GM23338 (cell line): ENCODE results near the gene PTPRR. TPM values are rescaled to one million over a fixed set of nuclear protein-coding genes. Genes with fewer than 3 reads are reported as not detected.

ENCODE experiments used
- ATAC-seq: fragments of 200-7000 bp; cut with Tn5 transposase; 3 replicates; pipeline ENCODE4 v1.9.1; 2020
- DNase-seq: peaks from one replicate; pipeline ENCODE4 v3.0.0-alpha.2; 2015; ENCODE audit warnings: low spot score
- H2AFZ ChIP-seq: fragments of 200-600 bp; sonication (generic); 2 replicates; pipeline ENCODE4 v1.8.0; 2016; ENCODE audit warnings: antibody characterized with exemption, mild to moderate bottlenecking, moderate library complexity
- H3F3A ChIP-seq: fragments of 200-600 bp; sonication (generic); replicated peaks from 2 replicates; pipeline ENCODE4 v1.8.0; 2017; ENCODE audit warnings: antibody characterized with exemption, mixed run types, low read depth
- H3K27ac ChIP-seq: fragments of 200-600 bp; sonication (generic); 2 replicates; pipeline ENCODE4 v1.6.1; 2016; ENCODE audit warnings: low read depth
- H3K27me3 ChIP-seq: fragments of 200-600 bp; sonication (generic); 2 replicates; pipeline ENCODE4 v1.8.0; 2016; ENCODE audit warnings: mild to moderate bottlenecking, mixed run types, moderate library complexity; ENCODE audit not compliant: insufficient read depth
- H3K36me3 ChIP-seq: fragments of 200-600 bp; sonication (generic); 2 replicates; pipeline ENCODE4 v1.8.0; 2016; ENCODE audit warnings: mild to moderate bottlenecking; ENCODE audit not compliant: insufficient read depth
- H3K4me1 ChIP-seq: fragments of 200-600 bp; sonication (generic); 2 replicates; pipeline ENCODE4 v1.8.0; 2016; ENCODE audit warnings: mild to moderate bottlenecking, moderate library complexity; ENCODE audit not compliant: insufficient read depth
- H3K4me2 ChIP-seq: fragments of 200-600 bp; sonication (generic); 2 replicates; pipeline ENCODE4 v1.7.1; 2017; ENCODE audit warnings: mixed run types
- H3K4me3 ChIP-seq: fragments of 200-600 bp; sonication (generic); 2 replicates; pipeline ENCODE4 v1.6.1; 2016; ENCODE audit warnings: mixed run types
- H3K79me2 ChIP-seq: fragments of 200-600 bp; sonication (generic); replicated peaks from 2 replicates; pipeline ENCODE4 v1.8.0; 2017; ENCODE audit warnings: mild to moderate bottlenecking; ENCODE audit not compliant: insufficient read depth
- H3K9me2 ChIP-seq: fragments of 200-600 bp; sonication (generic); 2 replicates; pipeline ENCODE4 v1.8.0; 2017; ENCODE audit not compliant: insufficient read depth
- H4K20me1 ChIP-seq: fragments of 200-600 bp; sonication (generic); replicated peaks from 2 replicates; pipeline ENCODE4 v1.8.0; 2017; ENCODE audit warnings: mild to moderate bottlenecking; ENCODE audit not compliant: insufficient read depth
- H3K27ac Mint-ChIP-seq: 2 replicates; pipeline ENCODE4 v1.8.0; 2020; ENCODE audit warnings: inconsistent platforms, mild to moderate bottlenecking, moderate library complexity, mixed read lengths
- H3K27me3 Mint-ChIP-seq: 3 replicates; pipeline ENCODE4 v1.8.0; 2022; ENCODE audit warnings: low read depth, mild to moderate bottlenecking, moderate library complexity, mixed read lengths, inconsistent platforms; ENCODE audit not compliant: insufficient read depth, poor library complexity
- H3K36me3 Mint-ChIP-seq: 3 replicates; pipeline ENCODE4 v1.8.0; 2021; ENCODE audit warnings: low read depth, mild to moderate bottlenecking, inconsistent platforms, moderate library complexity, mixed read lengths
- H3K4me1 Mint-ChIP-seq: 3 replicates; pipeline ENCODE4 v1.8.0; 2020; ENCODE audit warnings: mild to moderate bottlenecking, inconsistent platforms, mixed read lengths
- H3K4me3 Mint-ChIP-seq: 3 replicates; pipeline ENCODE4 v1.8.0; 2021; ENCODE audit warnings: moderate library complexity, mild to moderate bottlenecking, inconsistent platforms, mixed read lengths
- H3K9me3 Mint-ChIP-seq: 3 replicates; pipeline ENCODE4 v1.8.0; 2020; ENCODE audit warnings: moderate library complexity, mild to moderate bottlenecking, inconsistent platforms, mixed read lengths
- CREB1 ChIP-seq: fragments of 250-450 bp; sonication (Bioruptor Pico); IDR thresholded peaks from 2 replicates; pipeline ENCODE4 v1.5.0; 2020; ENCODE audit warnings: low read depth, mild to moderate bottlenecking, moderate library complexity
- CTCF ChIP-seq, 2 experiments: fragments of 200-600 bp in 1 of 2; sonication (generic) in 1 of 2; conservative IDR thresholded peaks; 2 replicates each; pipeline versions ENCODE4 v1.5.1 to v1.6.1; 2016 to 2017; ENCODE audit warnings: antibody characterized with exemption in 2 of 2, low read depth in 2 of 2, mild to moderate bottlenecking in 2 of 2, moderate library complexity in 1 of 2
- EZH2 ChIP-seq: fragments of 200-600 bp; sonication (generic); IDR thresholded peaks from one replicate; pipeline ENCODE4 v1.8.0; 2017; ENCODE audit warnings: antibody characterized with exemption, mild to moderate bottlenecking, low read depth; ENCODE audit not compliant: unreplicated experiment
- EZH2phosphoT487 ChIP-seq: fragments of 200-600 bp; sonication (generic); IDR thresholded peaks from one replicate; pipeline ENCODE4 v1.8.1; 2018; ENCODE audit warnings: antibody characterized with exemption; ENCODE audit not compliant: unreplicated experiment
- JUNB ChIP-seq: IDR thresholded peaks from one replicate; pipeline ENCODE4 v1.6.1; 2016; ENCODE audit warnings: antibody characterized with exemption; ENCODE audit not compliant: unreplicated experiment
- NANOG ChIP-seq: IDR thresholded peaks from 2 replicates; pipeline ENCODE4 v1.6.1; 2016; ENCODE audit warnings: antibody characterized with exemption, borderline replicate concordance
- POLR2AphosphoS5 ChIP-seq: IDR thresholded peaks from 2 replicates; pipeline ENCODE4 v1.6.1; 2016; ENCODE audit warnings: antibody characterized with exemption, low read depth
- REST ChIP-seq: IDR thresholded peaks from one replicate; pipeline ENCODE4 v1.6.1; 2018; ENCODE audit warnings: antibody characterized with exemption; ENCODE audit not compliant: unreplicated experiment
- STAT1 ChIP-seq: IDR thresholded peaks from one replicate; pipeline ENCODE4 v1.6.1; 2016; ENCODE audit warnings: antibody characterized with exemption; ENCODE audit not compliant: unreplicated experiment
- ZNF114 ChIP-seq: fragments of 250-450 bp; sonication (Bioruptor Pico); IDR thresholded peaks from 2 replicates; pipeline ENCODE4 v1.5.0; 2020; ENCODE audit warnings: mild to moderate bottlenecking, moderate library complexity
- ZNF331 ChIP-seq: fragments of 250-450 bp; sonication (Bioruptor Pico); IDR thresholded peaks from 2 replicates; pipeline ENCODE4 v1.5.0; 2020; ENCODE audit warnings: low read depth, mild to moderate bottlenecking, moderate library complexity
- polyA plus RNA-seq: library from polyadenylated mRNA; unstranded; fragments of >200 nt; fragmentation: Nextera tagmentation; extraction: Ambion mirVana; gene quantifications from 2 replicates; pipeline ENCODE4 v1.2.1, GENCODE V29; 2016
- total RNA-seq: library from RNA; depleted of rRNA; stranded (reverse); fragments of >200 nt; shearing (Covaris generic); gene quantifications from 2 replicates; pipeline ENCODE4 v1.2.3, GENCODE V29; 2014
- TF ChIP-seq, protein P1 (sequence below): IDR thresholded peaks from 2 replicates; pipeline ENCODE4 v1.6.1; 2016; ENCODE audit warnings: antibody characterized with exemption
- TF ChIP-seq, protein P2 (sequence below): fragments of 250-450 bp; sonication (Bioruptor Pico); IDR thresholded peaks from 2 replicates; pipeline ENCODE4 v1.5.0; 2020; ENCODE audit warnings: mild to moderate bottlenecking, moderate library complexity

The PTPRR gene
- total and polyA plus RNA-seq, 2 experiments from 2014 or later = 0.26 to 0.76 TPM

GRCh38 chr12:70741256-70741655 is 179.3 kb downstream of the PTPRR start:
- ATAC-seq = no peak
- Mint-ChIP-seq H3K4me1 (no peaks in the 10 kb centered on the region), H3K9me3 (no peaks in the 10 kb centered on the region)

More at GRCh38 chr12:70741256-70741655, 179.3 kb downstream of the PTPRR start:
- Histone ChIP-seq H3K9me2 (peaks cover 21% of the 10 kb centered on the region), H3K27me3 (no peaks in the 10 kb centered on the region), H3F3A (no peaks in the 10 kb centered on the region), H4K20me1 (no peaks in the 10 kb centered on the region), H3K4me1 (no peaks in the 10 kb centered on the region), H3K4me3 (no peak overlapping the region), H2AFZ (no peak overlapping the region), H3K27ac (no peak overlapping the region), H3K4me2 (no peak overlapping the region), H3K36me3 (no peaks in the 10 kb centered on the region), H3K79me2 (no peaks in the 10 kb centered on the region)
- TF ChIP-seq, protein P1, sequence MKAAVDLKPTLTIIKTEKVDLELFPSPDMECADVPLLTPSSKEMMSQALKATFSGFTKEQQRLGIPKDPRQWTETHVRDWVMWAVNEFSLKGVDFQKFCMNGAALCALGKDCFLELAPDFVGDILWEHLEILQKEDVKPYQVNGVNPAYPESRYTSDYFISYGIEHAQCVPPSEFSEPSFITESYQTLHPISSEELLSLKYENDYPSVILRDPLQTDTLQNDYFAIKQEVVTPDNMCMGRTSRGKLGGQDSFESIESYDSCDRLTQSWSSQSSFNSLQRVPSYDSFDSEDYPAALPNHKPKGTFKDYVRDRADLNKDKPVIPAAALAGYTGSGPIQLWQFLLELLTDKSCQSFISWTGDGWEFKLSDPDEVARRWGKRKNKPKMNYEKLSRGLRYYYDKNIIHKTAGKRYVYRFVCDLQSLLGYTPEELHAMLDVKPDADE = no peak
- TF ChIP-seq POLR2AphosphoS5 (no peak), STAT1 (no peak), EZH2phosphoT487 (no peak), CTCF (conservative IDR thresholded peaks at IDR 0.05; ENCODE audit: low read depth in 2 of 2) (no peak), REST (no peak), EZH2 (no peak), JUNB (no peak), CREB1 (CRISPR knock-in tag) (no peak), NANOG (no peak), ZNF114 (CRISPR knock-in tag) (no peak), ZNF331 (no peak)
- TF ChIP-seq, protein P2, sequence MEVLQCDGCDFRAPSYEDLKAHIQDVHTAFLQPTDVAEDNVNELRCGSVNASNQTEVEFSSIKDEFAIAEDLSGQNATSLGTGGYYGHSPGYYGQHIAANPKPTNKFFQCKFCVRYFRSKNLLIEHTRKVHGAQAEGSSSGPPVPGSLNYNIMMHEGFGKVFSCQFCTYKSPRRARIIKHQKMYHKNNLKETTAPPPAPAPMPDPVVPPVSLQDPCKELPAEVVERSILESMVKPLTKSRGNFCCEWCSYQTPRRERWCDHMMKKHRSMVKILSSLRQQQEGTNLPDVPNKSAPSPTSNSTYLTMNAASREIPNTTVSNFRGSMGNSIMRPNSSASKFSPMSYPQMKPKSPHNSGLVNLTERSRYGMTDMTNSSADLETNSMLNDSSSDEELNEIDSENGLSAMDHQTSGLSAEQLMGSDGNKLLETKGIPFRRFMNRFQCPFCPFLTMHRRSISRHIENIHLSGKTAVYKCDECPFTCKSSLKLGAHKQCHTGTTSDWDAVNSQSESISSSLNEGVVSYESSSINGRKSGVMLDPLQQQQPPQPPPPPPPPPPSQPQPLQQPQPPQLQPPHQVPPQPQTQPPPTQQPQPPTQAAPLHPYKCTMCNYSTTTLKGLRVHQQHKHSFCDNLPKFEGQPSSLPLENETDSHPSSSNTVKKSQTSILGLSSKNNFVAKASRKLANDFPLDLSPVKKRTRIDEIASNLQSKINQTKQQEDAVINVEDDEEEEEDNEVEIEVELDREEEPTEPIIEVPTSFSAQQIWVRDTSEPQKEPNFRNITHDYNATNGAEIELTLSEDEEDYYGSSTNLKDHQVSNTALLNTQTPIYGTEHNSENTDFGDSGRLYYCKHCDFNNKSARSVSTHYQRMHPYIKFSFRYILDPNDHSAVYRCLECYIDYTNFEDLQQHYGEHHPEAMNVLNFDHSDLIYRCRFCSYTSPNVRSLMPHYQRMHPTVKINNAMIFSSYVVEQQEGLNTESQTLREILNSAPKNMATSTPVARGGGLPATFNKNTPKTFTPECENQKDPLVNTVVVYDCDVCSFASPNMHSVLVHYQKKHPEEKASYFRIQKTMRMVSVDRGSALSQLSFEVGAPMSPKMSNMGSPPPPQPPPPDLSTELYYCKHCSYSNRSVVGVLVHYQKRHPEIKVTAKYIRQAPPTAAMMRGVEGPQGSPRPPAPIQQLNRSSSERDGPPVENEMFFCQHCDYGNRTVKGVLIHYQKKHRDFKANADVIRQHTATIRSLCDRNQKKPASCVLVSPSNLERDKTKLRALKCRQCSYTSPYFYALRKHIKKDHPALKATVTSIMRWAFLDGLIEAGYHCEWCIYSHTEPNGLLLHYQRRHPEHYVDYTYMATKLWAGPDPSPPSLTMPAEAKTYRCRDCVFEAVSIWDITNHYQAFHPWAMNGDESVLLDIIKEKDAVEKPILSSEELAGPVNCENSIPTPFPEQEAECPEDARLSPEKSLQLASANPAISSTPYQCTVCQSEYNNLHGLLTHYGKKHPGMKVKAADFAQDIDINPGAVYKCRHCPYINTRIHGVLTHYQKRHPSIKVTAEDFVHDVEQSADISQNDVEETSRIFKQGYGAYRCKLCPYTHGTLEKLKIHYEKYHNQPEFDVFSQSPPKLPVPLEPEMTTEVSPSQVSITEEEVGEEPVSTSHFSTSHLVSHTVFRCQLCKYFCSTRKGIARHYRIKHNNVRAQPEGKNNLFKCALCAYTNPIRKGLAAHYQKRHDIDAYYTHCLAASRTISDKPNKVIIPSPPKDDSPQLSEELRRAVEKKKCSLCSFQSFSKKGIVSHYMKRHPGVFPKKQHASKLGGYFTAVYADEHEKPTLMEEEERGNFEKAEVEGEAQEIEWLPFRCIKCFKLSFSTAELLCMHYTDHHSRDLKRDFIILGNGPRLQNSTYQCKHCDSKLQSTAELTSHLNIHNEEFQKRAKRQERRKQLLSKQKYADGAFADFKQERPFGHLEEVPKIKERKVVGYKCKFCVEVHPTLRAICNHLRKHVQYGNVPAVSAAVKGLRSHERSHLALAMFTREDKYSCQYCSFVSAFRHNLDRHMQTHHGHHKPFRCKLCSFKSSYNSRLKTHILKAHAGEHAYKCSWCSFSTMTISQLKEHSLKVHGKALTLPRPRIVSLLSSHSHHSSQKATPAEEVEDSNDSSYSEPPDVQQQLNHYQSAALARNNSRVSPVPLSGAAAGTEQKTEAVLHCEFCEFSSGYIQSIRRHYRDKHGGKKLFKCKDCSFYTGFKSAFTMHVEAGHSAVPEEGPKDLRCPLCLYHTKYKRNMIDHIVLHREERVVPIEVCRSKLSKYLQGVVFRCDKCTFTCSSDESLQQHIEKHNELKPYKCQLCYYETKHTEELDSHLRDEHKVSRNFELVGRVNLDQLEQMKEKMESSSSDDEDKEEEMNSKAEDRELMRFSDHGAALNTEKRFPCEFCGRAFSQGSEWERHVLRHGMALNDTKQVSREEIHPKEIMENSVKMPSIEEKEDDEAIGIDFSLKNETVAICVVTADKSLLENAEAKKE (CRISPR knock-in tag) = no peak
- H3K27me3 Mint-ChIP-seq = no peaks in the 10 kb centered on the region
- no peak overlapping the region for H3K4me3 Mint-ChIP-seq
- DNase-seq = no peak
- H3K36me3 Mint-ChIP-seq = no peaks in the 10 kb centered on the region; the same call in 2 of the 3 replicates
- H3K27ac Mint-ChIP-seq = no peak overlapping the region
